GM12878 (cell line): Measurements from ENCODE around the gene RBPJL. TPM values are rescaled to one million over a fixed set of nuclear protein-coding genes. Genes with fewer than 3 reads are reported as not detected.

Experiments used
- ATAC-seq: fragments of 200-7000 bp; cut with Tn5 transposase; 3 replicates; pipeline ENCODE4 v1.9.1; 2020; ENCODE audit warnings: mild to moderate bottlenecking, moderate library complexity
- BruUV-seq: library from RNA; stranded (reverse); fragments of 400-500 nt; replicated peaks from 2 replicates; lab custom pipeline; 2021; lab: Mats Ljungman, UMichigan
- CTCF ChIA-PET: fragments of 300-600 bp; sonication (Branson Sonifier 250); formaldehyde crosslinking; extraction: SDS; loops from one replicate; lab custom pipeline; 2021; ENCODE audit warnings: inconsistent platforms; lab: Yijun Ruan, JAX
- POLR2A ChIA-PET: fragments of 350-600 bp; formaldehyde crosslinking; extraction: SDS; loops from one replicate; lab custom pipeline; 2021; ENCODE audit warnings: inconsistent platforms; lab: Charles Lee
- RAD21 ChIA-PET: fragments of 300-600 bp; sonication (Branson Sonifier 250); formaldehyde crosslinking; loops from one replicate; lab custom pipeline; 2023; ENCODE audit warnings: antibody characterized with exemption; ENCODE audit not compliant: unreplicated experiment; lab: Charles Lee
- SMC1A ChIA-PET: fragments of 300-600 bp; sonication (Branson Sonifier 250); formaldehyde crosslinking; loops from one replicate; lab custom pipeline; 2023; ENCODE audit not compliant: unreplicated experiment, uncharacterized antibody; lab: Charles Lee
- DNase-seq: peaks from one replicate; pipeline ENCODE4 v3.0.0-alpha.2; 2011; ENCODE audit warnings: low read depth, low spot score
- FAIRE-seq: peaks from 3 replicates; lab custom pipeline; 2011; peaks lifted over from hg19 to GRCh38; lab: Jason Lieb, UNC
- H2AFZ ChIP-seq: 2 replicates; pipeline ENCODE4 v1.6.0; 2011; ENCODE audit warnings: low read depth, low read length, control low read depth; ENCODE audit not compliant: control insufficient read depth
- H3K27ac ChIP-seq: 2 replicates; pipeline ENCODE4 v1.5.1; 2011; ENCODE audit warnings: control low read depth; ENCODE audit not compliant: control insufficient read depth, insufficient read depth
- H3K27me3 ChIP-seq, 2 experiments: replicated peaks in 1 of 2; 2 replicates each; pipeline versions ENCODE4 v1.6.0 to v1.6.1; 2011; ENCODE audit warnings: low read length in 1 of 2; ENCODE audit not compliant: control insufficient read depth in 2 of 2, insufficient read depth in 2 of 2
- H3K36me3 ChIP-seq, 2 experiments: 2 replicates each; pipeline ENCODE4 v1.5.1; 2011; ENCODE audit warnings: low read length in 1 of 2; ENCODE audit not compliant: control insufficient read depth in 2 of 2, insufficient read depth in 2 of 2
- H3K4me1 ChIP-seq: 2 replicates; pipeline ENCODE4 v1.6.1; 2011; ENCODE audit warnings: mild to moderate bottlenecking, low read length, moderate library complexity, mixed read lengths; ENCODE audit not compliant: control insufficient read depth, insufficient read depth
- H3K4me2 ChIP-seq: 2 replicates; pipeline ENCODE4 v1.6.0; 2011; ENCODE audit warnings: control low read depth; ENCODE audit not compliant: control insufficient read depth, insufficient read depth
- H3K4me3 ChIP-seq: fragments of 200-600 bp; sonication (generic); 2 replicates; pipeline ENCODE4 v1.5.1; 2016
- H3K79me2 ChIP-seq: 2 replicates; pipeline ENCODE4 v1.6.0; 2011; ENCODE audit warnings: low read length; ENCODE audit not compliant: control insufficient read depth, insufficient read depth
- H3K9ac ChIP-seq: 2 replicates; pipeline ENCODE4 v1.8.0; 2011; ENCODE audit warnings: low read length, control low read depth, mixed read lengths; ENCODE audit not compliant: control insufficient read depth, insufficient read depth
- H3K9me3 ChIP-seq: replicated peaks from 3 replicates; pipeline ENCODE4 v1.5.1; 2011; ENCODE audit warnings: mild to moderate bottlenecking, low read length; ENCODE audit not compliant: control insufficient read depth, insufficient read depth
- H4K20me1 ChIP-seq: 2 replicates; pipeline ENCODE4 v1.6.0; 2011; ENCODE audit not compliant: control insufficient read depth, insufficient read depth
- NFXL1 ChIP-seq: fragments of 450-650 bp; IDR thresholded peaks from 2 replicates; pipeline ENCODE4 v1.6.1; 2017; ENCODE audit warnings: antibody characterized with exemption, mild to moderate bottlenecking, borderline replicate concordance
- NRF1 ChIP-seq: conservative IDR thresholded peaks from 2 replicates; pipeline ENCODE4 v1.6.1; 2011; ENCODE audit warnings: mild to moderate bottlenecking, low read depth, low read length, improper control_type of control experiment
- PAX8 ChIP-seq: fragments of 450-650 bp; IDR thresholded peaks from 2 replicates; pipeline ENCODE4 v1.6.1; 2017; ENCODE audit warnings: mild to moderate bottlenecking, moderate library complexity
- POLR2AphosphoS2 ChIP-seq: IDR thresholded peaks from 2 replicates; pipeline ENCODE4 v1.6.1; 2011; ENCODE audit warnings: low read depth, mild to moderate bottlenecking, low read length, improper control_type of control experiment, moderate library complexity
- POLR2AphosphoS5 ChIP-seq: IDR thresholded peaks from 2 replicates; pipeline ENCODE4 v1.6.1; 2011; ENCODE audit warnings: mild to moderate bottlenecking, low read length, inconsistent platforms
- SREBF2 ChIP-seq: IDR thresholded peaks from 2 replicates; pipeline ENCODE4 v1.6.1; 2012; ENCODE audit warnings: mild to moderate bottlenecking, low read length
- TBL1XR1 ChIP-seq: IDR thresholded peaks from 2 replicates; pipeline ENCODE4 v1.6.1; 2012; ENCODE audit warnings: low read depth, low read length, improper control_type of control experiment
- WRNIP1 ChIP-seq: IDR thresholded peaks from 2 replicates; pipeline ENCODE4 v1.6.1; 2011; ENCODE audit warnings: low read depth, low read length, improper control_type of control experiment, borderline replicate concordance
- WGBS: methylation state at CpG from one replicate; pipeline ENCODE4 v1.1.6; 2016; ENCODE audit warnings: low lambda C conversion rate; ENCODE audit not compliant: insufficient replicate concordance, insufficient coverage; ENCODE audit errors: missing lambda C conversion rate; 5-methylcytosine and 5-hydroxymethylcytosine counted together
- in situ Hi-C: fragments of 300-500 bp; cut with MboI; formaldehyde crosslinking; loops from 9 replicates; pipeline ENCODE4 v1.14.3; 2018; ENCODE audit warnings: mixed read lengths
- intact Hi-C: fragments of 100-400 bp; cut with micrococcal nuclease; formaldehyde crosslinking; loops from one replicate; pipeline ENCODE4 v1.14.2; 2022; ENCODE audit not compliant: unreplicated experiment
- polyA plus RNA-seq, 11 experiments: library from polyadenylated mRNA; depleted of rRNA in 4 of 11; unstranded in 6 of 11; stranded (reverse) in 5 of 11; fragments of >200 nt; fragmentation: Nextera tagmentation in 4 of 11; fragmentation: Illumina TruSeq in 1 of 11; extraction: Ambion mirVana in 4 of 11; extraction: Trizol in 1 of 11; gene quantifications; 1 replicate in 1 of 11; 2 replicates in 10 of 11; pipeline versions ENCODE4 v1.2.1 to v1.2.3, GENCODE V29; 2011 to 2016; ENCODE audit warnings: inconsistent platforms in 2 of 11, missing spikeins in 2 of 11, low read depth in 1 of 11
- total RNA-seq, 4 experiments: library from RNA; depleted of rRNA in 3 of 4; stranded (reverse); fragments of >200 nt in 3 of 4; fragmentation: Illumina TruSeq in 1 of 4; extraction: Trizol in 1 of 4; gene quantifications; 2 replicates each; pipeline versions ENCODE4 v1.2.1 to v1.2.3, GENCODE V29; 2013 to 2021

RBPJL gene
- total and polyA plus RNA-seq, 10 of the 15 experiments (the other 5 are each of a cell fraction or from before 2014, with no cell fraction given): 0.18 TPM; not detected in 9

DNA sequence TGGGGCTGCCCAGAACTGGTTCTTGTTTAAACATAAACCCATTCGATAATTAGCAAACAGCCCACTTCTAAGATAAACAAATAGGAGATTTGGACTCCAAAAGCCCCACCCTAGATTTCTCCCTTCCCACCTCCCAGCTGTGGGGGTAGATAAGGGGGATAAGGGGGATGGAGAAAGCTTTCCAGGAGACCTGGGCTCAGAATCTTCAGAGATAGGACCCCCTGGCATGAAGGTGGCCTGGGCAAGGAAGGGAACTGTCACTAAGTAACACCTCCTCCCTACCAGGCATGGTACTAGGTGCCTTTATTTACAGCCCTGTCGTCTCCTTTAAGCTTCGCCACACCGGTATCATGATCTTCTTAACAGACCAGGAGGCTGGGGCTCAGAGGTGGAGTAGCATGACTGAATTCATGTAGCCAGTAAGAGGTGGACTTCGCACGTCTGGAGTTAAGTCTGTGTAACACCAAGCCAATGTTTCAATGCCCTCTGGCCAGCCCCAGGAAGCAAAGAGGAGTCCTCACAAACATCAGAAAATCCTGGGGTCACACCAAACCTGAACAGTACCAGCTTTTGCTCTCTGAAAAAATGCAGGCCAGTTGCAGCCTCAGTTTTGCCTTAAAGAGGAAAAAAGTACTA lies 37.0 kb downstream of the RBPJL start:
- no peaks in the 10 kb centered on the region for H3K9me3 ChIP-seq
- ATAC-seq (no peak), DNase-seq (no peak), FAIRE-seq (no peak)
- H3K4me3 ChIP-seq: no peak overlapping the region
- H2AFZ ChIP-seq: no peak overlapping the region
- in situ Hi-C loops (no loop called here), intact Hi-C loops (no loop called here)
- no peaks in the 10 kb centered on the region for H3K36me3 ChIP-seq
- WGBS: 44% methylated on average over 6 of the region's 6 CpGs
- TF ChIP-seq NFXL1: no peak
- no peak for TF ChIP-seq NRF1
- no peak for TF ChIP-seq POLR2AphosphoS2
- TF ChIP-seq POLR2AphosphoS5: no peak
- no peak for TF ChIP-seq TBL1XR1
- no peak for TF ChIP-seq PAX8
- TF ChIP-seq WRNIP1: no peak
- no peak for TF ChIP-seq SREBF2
- SMC1A ChIA-PET: interaction anchor here (1.1 to 1.4 kb wide), 3 partner anchors 25 to 94 kb away, joined by 3 to 4 read pairs (median 4); no protein-coding TSS in a partner anchor
- no peaks in the 10 kb centered on the region for H3K79me2 ChIP-seq
- H3K4me1 ChIP-seq: peaks cover 6% of the 10 kb centered on the region
- peaks cover 2% of the 10 kb centered on the region; the same call in 1 of the 2 replicates for H4K20me1 ChIP-seq
- H3K27ac ChIP-seq: no peak overlapping the region
- no peak overlapping the region for H3K4me2 ChIP-seq
- RAD21 ChIA-PET: interaction anchor here (0.8 kb wide), 1 partner anchor 94 kb away, joined by 3 read pairs; no protein-coding TSS in a partner anchor
- CTCF ChIA-PET: interaction anchor here (1.2 kb wide), 2 partner anchors 25 to 30 kb away, joined by 4 to 6 read pairs; no protein-coding TSS in a partner anchor
- POLR2A ChIA-PET: no interaction called here
- BruUV-seq: no TSS peak
- H3K9ac ChIP-seq: no peak overlapping the region
- H3K27me3 ChIP-seq: 0 out of 4 replicates have a peak, but pooled peaks cover 0 to 6% of the 10 kb centered on the region in 2 experiments
